OCI-LY3 (cell line): ENCODE measurements around the gene TPRN.

Experiments used
- H2AFZ ChIP-seq: fragments of 200-600, 300-600 bp; shearing (Covaris generic); 2 replicates; pipeline ENCODE4 v1.6.0; 2014; ENCODE audit warnings: antibody characterized with exemption, low read depth, low read length
- H3K27ac ChIP-seq: fragments of 200-600, 300-600 bp; sonication (generic); 2 replicates; pipeline ENCODE4 v1.5.1; 2014; ENCODE audit warnings: mild to moderate bottlenecking, low read length, moderate library complexity, mixed read lengths
- H3K27me3 ChIP-seq: fragments of 200-600, 300-600 bp; sonication (generic); 2 replicates; pipeline ENCODE4 v1.6.1; 2014; ENCODE audit warnings: low read depth, low read length, mixed read lengths
- H3K36me3 ChIP-seq: fragments of 200-600, 300-600 bp; sonication (generic); replicated peaks from 2 replicates; pipeline ENCODE3; 2014; ENCODE audit warnings: low read depth, low read length, mixed read lengths
- H3K4me1 ChIP-seq: fragments of 300-600, 200-600 bp; sonication (generic); 2 replicates; pipeline ENCODE4 v1.6.1; 2014; ENCODE audit warnings: low read length, mixed read lengths
- H3K4me2 ChIP-seq: fragments of 200-600, 300-600 bp; sonication (generic); 2 replicates; pipeline ENCODE4 v1.6.1; 2014; ENCODE audit warnings: low read length, mixed read lengths
- H3K4me3 ChIP-seq: fragments of 300-600, 200-600 bp; sonication (generic); 2 replicates; pipeline ENCODE4 v1.5.1; 2014; ENCODE audit warnings: antibody characterized with exemption, mild to moderate bottlenecking, low read length, moderate library complexity
- H3K79me2 ChIP-seq: fragments of 300-600, 200-600 bp; shearing (Covaris generic); 2 replicates; pipeline ENCODE4 v1.6.1; 2014; ENCODE audit warnings: mild to moderate bottlenecking, low read length, mixed read lengths
- H3K9ac ChIP-seq: fragments of 300-600, 200-600 bp; shearing (Covaris generic); 2 replicates; pipeline ENCODE4 v1.6.0; 2014; ENCODE audit warnings: mild to moderate bottlenecking, low read length, moderate library complexity
- H3K9me3 ChIP-seq: fragments of 200-600, 300-600 bp; shearing (Covaris generic); 2 replicates; pipeline ENCODE4 v1.6.1; 2014; ENCODE audit warnings: low read length, mixed read lengths; ENCODE audit not compliant: insufficient read depth
- H4K20me1 ChIP-seq: fragments of 200-600, 300-600 bp; sonication (generic); 2 replicates; pipeline ENCODE4 v1.6.1; 2016; ENCODE audit warnings: low read length, mixed read lengths; ENCODE audit not compliant: insufficient read depth
- CTCF ChIP-seq: fragments of 200-600, 300-600 bp; sonication (generic); IDR thresholded peaks from 2 replicates; pipeline ENCODE4 v1.5.1; 2014; ENCODE audit warnings: antibody characterized with exemption, low read length, low read depth
- EZH2phosphoT487 ChIP-seq: fragments of 200-600 bp; shearing (Covaris generic); IDR thresholded peaks from 2 replicates; pipeline ENCODE4 v1.6.1; 2018; ENCODE audit warnings: antibody characterized with exemption, mixed run types, low read depth

TPRN gene

GRCh38 chr9:137164370-137165249, 35.9 kb downstream of the TPRN start:
- H3K27ac ChIP-seq = no peak overlapping the region

GRCh38 chr9:137163805-137164204, 36.7 kb downstream of the TPRN start:
- no peak overlapping the region for H3K27ac ChIP-seq
- no peaks in the 10 kb centered on the region for H3K36me3 ChIP-seq
- H3K9me3 ChIP-seq = no peaks in the 10 kb centered on the region
- TF ChIP-seq CTCF = no peak
- TF ChIP-seq EZH2phosphoT487 = no peak
- no peaks in the 10 kb centered on the region for H3K79me2 ChIP-seq
- H3K9ac ChIP-seq = no peak overlapping the region
- no peaks in the 10 kb centered on the region; the same call in none of the 2 replicates for H3K27me3 ChIP-seq
- no peak overlapping the region for H3K4me2 ChIP-seq
- no peak overlapping the region for H2AFZ ChIP-seq
- H4K20me1 ChIP-seq = no peaks in the 10 kb centered on the region
- H3K4me3 ChIP-seq = no peak overlapping the region
- H3K4me1 ChIP-seq = peaks cover 13% of the 10 kb centered on the region

More at GRCh38 chr9:137164370-137165249, 35.9 kb downstream of the TPRN start:
- Histone ChIP-seq H2AFZ (no peak overlapping the region), H3K79me2 (no peaks in the 10 kb centered on the region), H3K36me3 (no peaks in the 10 kb centered on the region), H3K4me1 (peaks cover 5% of the 10 kb centered on the region), H3K4me2 (no peak overlapping the region), H3K27me3 (no peaks in the 10 kb centered on the region; the same call in none of the 2 replicates), H3K9me3 (no peaks in the 10 kb centered on the region), H3K9ac (no peak overlapping the region), H3K4me3 (no peak overlapping the region), H4K20me1 (no peaks in the 10 kb centered on the region)
- no peak for TF ChIP-seq EZH2phosphoT487
- TF ChIP-seq CTCF = no peak

GRCh38 chr9:137163365-137163715, 37.2 kb downstream of the TPRN start:
- Histone ChIP-seq H3K9me3 (no peaks in the 10 kb centered on the region), H3K4me1 (peaks cover 17% of the 10 kb centered on the region), H3K9ac (no peak overlapping the region), H3K27me3 (no peaks in the 10 kb centered on the region; the same call in 1 of the 2 replicates), H3K36me3 (no peaks in the 10 kb centered on the region), H3K4me2 (no peak overlapping the region), H3K79me2 (no peaks in the 10 kb centered on the region), H3K4me3 (no peak overlapping the region), H4K20me1 (no peaks in the 10 kb centered on the region), H3K27ac (no peak overlapping the region), H2AFZ (no peak overlapping the region)
- TF ChIP-seq EZH2phosphoT487 = no peak
- TF ChIP-seq CTCF = no peak

GRCh38 chr9:137162505-137163364, 37.8 kb downstream of the TPRN start:
- no peak overlapping the region for H3K27ac ChIP-seq
- TF ChIP-seq CTCF (no peak), EZH2phosphoT487 (no peak)
- no peak overlapping the region for H3K4me2 ChIP-seq
- peaks cover 19% of the 10 kb centered on the region for H3K4me1 ChIP-seq
- H3K79me2 ChIP-seq = no peaks in the 10 kb centered on the region
- H3K27me3 ChIP-seq = peaks cover 6% of the 10 kb centered on the region; the same call in 1 of the 2 replicates
- no peaks in the 10 kb centered on the region for H3K36me3 ChIP-seq
- H2AFZ ChIP-seq = no peak overlapping the region
- H3K4me3 ChIP-seq = no peak overlapping the region
- H4K20me1 ChIP-seq = no peaks in the 10 kb centered on the region
- H3K9ac ChIP-seq = no peak overlapping the region
- no peaks in the 10 kb centered on the region for H3K9me3 ChIP-seq
